ENCODE data around the gene PRCC. TPM values are rescaled to one million over a fixed set of nuclear protein-coding genes. Genes with fewer than 3 reads are reported as not detected.

The PRCC gene
- polyA plus RNA-seq, 3 donors: 26.7 to 37.1 (median 29.6) TPM

DNA sequence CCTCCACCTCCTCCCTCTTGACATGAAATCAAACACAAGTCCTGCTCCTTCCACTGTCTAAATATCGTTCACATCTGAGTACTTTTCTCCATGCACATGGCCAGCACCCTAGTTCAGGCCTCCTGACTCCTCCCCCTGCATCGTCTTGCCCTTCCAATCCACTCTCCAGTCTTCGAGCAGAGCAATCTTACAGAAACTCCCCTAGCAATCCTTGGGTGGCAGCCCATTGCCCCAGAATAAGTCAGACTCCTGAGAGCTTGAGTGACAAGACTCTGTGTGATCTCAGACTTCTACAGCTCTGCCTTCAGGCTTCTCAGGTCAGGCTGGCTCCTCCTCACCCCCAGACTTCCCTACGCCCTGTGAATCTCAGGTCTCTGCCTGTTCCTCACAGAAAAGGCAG is 43.8 kb downstream of the PRCC start:
- Histone ChIP-seq H3K36me3 (replicated peaks in 1 of 2; ENCODE audit: control insufficient read depth in 1 of 2, insufficient read depth in 2 of 2, low read length in 2 of 2) (no peaks in the 10 kb centered on the region), H3K27me3 (ENCODE audit: control insufficient read depth in 2 of 2, insufficient read depth in 2 of 2, low read length in 2 of 2) (peaks cover 0 to 27% of the 10 kb centered on the region in 2 donors), H3K9me3 (replicated peaks in 1 of 2; ENCODE audit: control insufficient read depth in 1 of 2, insufficient read depth in 1 of 2, low read length in 2 of 2) (no peaks in the 10 kb centered on the region), H3K4me3 (replicated peaks in 1 of 3; ENCODE audit: low read depth in 2 of 3, low read length in 3 of 3) (no peak overlapping the region), H3K27ac (ENCODE audit: low read depth in 1 of 2, low read length in 2 of 2) (no peak overlapping the region), H3K4me2 (replicated peaks; ENCODE audit: extremely low read depth, low read length, poor library complexity, severe bottlenecking) (no peak overlapping the region), H2AFZ (ENCODE audit: insufficient read depth, low read depth, low read length, poor library complexity, severe bottlenecking) (no peak overlapping the region), H3K79me2 (ENCODE audit: insufficient read depth, low read length) (no peaks in the 10 kb centered on the region), H4K20me1 (ENCODE audit: insufficient read depth, low read length) (no peaks in the 10 kb centered on the region), H3K4me1 (ENCODE audit: control insufficient read depth in 1 of 2, insufficient read depth in 2 of 2, low read length in 2 of 2) (peaks cover 10 to 15% of the 10 kb centered on the region in 2 donors), H3K9ac (ENCODE audit: insufficient read depth, low read length, poor library complexity, severe bottlenecking) (no peak overlapping the region)
- intact Hi-C loops (cut with micrococcal nuclease): loop anchor here in 1 of 2 donors (10.0 kb wide), 1 partner anchor 84 kb away; the partner anchor contains the start of gene PEAR1
- H3K9me3 Mint-ChIP-seq: peaks cover 0 to 2% (median 0%) of the 10 kb centered on the region in 7 donors
- H3K4me3 Mint-ChIP-seq: peak overlapping the region in 1 of 2 donors; percentile 14
- peaks cover 0 to 1% of the 10 kb centered on the region in 2 donors for H3K36me3 Mint-ChIP-seq
- H3K27ac Mint-ChIP-seq: no peak overlapping the region
- H3K27me3 Mint-ChIP-seq (ENCODE audit: low read depth in 3 of 3): peaks cover 36 to 54% (median 38%) of the 10 kb centered on the region in 3 donors
- DNase-seq: no peak
- H3K4me1 Mint-ChIP-seq: peaks cover 20% of the 10 kb centered on the region
- 83% methylated on average over 4 of the region's 4 CpGs for WGBS (ENCODE audit: insufficient coverage)
- TF ChIP-seq, protein P1, sequence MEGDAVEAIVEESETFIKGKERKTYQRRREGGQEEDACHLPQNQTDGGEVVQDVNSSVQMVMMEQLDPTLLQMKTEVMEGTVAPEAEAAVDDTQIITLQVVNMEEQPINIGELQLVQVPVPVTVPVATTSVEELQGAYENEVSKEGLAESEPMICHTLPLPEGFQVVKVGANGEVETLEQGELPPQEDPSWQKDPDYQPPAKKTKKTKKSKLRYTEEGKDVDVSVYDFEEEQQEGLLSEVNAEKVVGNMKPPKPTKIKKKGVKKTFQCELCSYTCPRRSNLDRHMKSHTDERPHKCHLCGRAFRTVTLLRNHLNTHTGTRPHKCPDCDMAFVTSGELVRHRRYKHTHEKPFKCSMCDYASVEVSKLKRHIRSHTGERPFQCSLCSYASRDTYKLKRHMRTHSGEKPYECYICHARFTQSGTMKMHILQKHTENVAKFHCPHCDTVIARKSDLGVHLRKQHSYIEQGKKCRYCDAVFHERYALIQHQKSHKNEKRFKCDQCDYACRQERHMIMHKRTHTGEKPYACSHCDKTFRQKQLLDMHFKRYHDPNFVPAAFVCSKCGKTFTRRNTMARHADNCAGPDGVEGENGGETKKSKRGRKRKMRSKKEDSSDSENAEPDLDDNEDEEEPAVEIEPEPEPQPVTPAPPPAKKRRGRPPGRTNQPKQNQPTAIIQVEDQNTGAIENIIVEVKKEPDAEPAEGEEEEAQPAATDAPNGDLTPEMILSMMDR (IDR thresholded peaks at IDR 0.05): no peak

DNA sequence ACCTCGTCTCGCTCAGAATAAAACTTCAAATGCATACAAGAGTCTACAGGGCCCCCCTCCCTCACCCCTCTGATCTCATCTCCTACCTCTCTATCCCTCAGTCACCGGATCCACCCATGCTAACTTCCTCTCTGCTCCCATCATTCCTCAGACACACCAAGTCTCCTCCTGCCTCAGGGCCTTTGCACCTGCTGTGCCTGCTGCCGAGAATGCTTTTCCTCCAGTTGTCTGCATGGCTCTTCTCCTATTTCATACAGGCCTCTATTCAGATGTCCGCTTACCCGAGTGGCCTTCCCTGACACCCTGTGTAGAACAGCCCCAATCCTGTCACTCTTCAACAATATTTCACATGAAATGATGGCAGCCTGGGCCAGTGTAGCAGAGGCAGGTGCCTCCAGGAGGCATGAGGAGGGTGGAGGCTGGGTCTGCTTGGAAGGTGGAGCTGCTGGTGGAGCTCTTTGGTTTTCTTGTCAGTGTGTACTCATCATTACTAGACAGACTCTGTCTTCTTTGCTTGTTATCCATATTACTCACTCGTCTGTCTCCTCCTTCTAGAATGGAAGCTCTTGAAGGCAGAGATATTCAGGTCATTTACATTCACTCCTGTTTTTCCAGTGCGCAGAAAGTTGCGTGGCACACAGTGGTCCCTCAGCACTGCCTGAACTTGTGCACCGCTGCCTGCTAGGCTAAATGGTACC is 45.1 kb downstream of the PRCC start:
- DNase-seq: no peak
- peaks cover 29% of the 10 kb centered on the region for H3K4me1 Mint-ChIP-seq
- Histone ChIP-seq H3K9me3 (replicated peaks in 1 of 2; ENCODE audit: control insufficient read depth in 1 of 2, insufficient read depth in 1 of 2, low read length in 2 of 2) (no peaks in the 10 kb centered on the region), H3K4me1 (ENCODE audit: control insufficient read depth in 1 of 2, insufficient read depth in 2 of 2, low read length in 2 of 2) (peaks cover 21 to 24% of the 10 kb centered on the region in 2 donors), H3K4me3 (replicated peaks in 1 of 3; ENCODE audit: low read depth in 2 of 3, low read length in 3 of 3) (no peak overlapping the region), H2AFZ (ENCODE audit: insufficient read depth, low read depth, low read length, poor library complexity, severe bottlenecking) (no peak overlapping the region), H3K4me2 (replicated peaks; ENCODE audit: extremely low read depth, low read length, poor library complexity, severe bottlenecking) (no peak overlapping the region), H3K27me3 (ENCODE audit: control insufficient read depth in 2 of 2, insufficient read depth in 2 of 2, low read length in 2 of 2) (peaks cover 0 to 33% of the 10 kb centered on the region in 2 donors), H3K36me3 (replicated peaks in 1 of 2; ENCODE audit: control insufficient read depth in 1 of 2, insufficient read depth in 2 of 2, low read length in 2 of 2) (no peaks in the 10 kb centered on the region), H3K9ac (ENCODE audit: insufficient read depth, low read length, poor library complexity, severe bottlenecking) (no peak overlapping the region), H3K79me2 (ENCODE audit: insufficient read depth, low read length) (no peaks in the 10 kb centered on the region), H4K20me1 (ENCODE audit: insufficient read depth, low read length) (no peaks in the 10 kb centered on the region), H3K27ac (ENCODE audit: low read depth in 1 of 2, low read length in 2 of 2) (no peak overlapping the region)
- WGBS (ENCODE audit: insufficient coverage): 97% methylated on average over 9 of the region's 10 CpGs
- H3K9me3 Mint-ChIP-seq: peaks cover 0 to 2% (median 0%) of the 10 kb centered on the region in 7 donors
- intact Hi-C loops (cut with micrococcal nuclease): loop anchor here in 1 of 2 donors (10.0 kb wide), 1 partner anchor 82 kb away; the partner anchor contains the start of gene PEAR1
- no peak overlapping the region for H3K27ac Mint-ChIP-seq
- H3K27me3 Mint-ChIP-seq (ENCODE audit: low read depth in 3 of 3): peaks cover 35 to 62% (median 40%) of the 10 kb centered on the region in 3 donors
- TF ChIP-seq, protein P1 (IDR thresholded peaks at IDR 0.05): no peak
- peak overlapping the region in 1 of 2 donors; percentile 87 for H3K4me3 Mint-ChIP-seq
- no peaks in the 10 kb centered on the region for H3K36me3 Mint-ChIP-seq
